HG03432 (cell line): Measurements from ENCODE around the gene VAV3.
"Not testable (repeated sequence)": the region's sequence is repeated elsewhere in the genome, so short reads cannot be mapped to it uniquely, and the experiment has no call there.

Experiments used
- ATAC-seq: cut with Tn5 transposase; IDR thresholded peaks from one replicate; pipeline ENCODE4 v1.9.1; 2021; ENCODE audit warnings: mild to moderate bottlenecking, moderate library complexity; ENCODE audit not compliant: unreplicated experiment

Gene VAV3

GRCh38 chr1:107844541-107845194 is 120.3 kb downstream of the VAV3 start:
- not testable (repeated sequence) for ATAC-seq

- no peak for ATAC-seq
Measured at GRCh38 chr1:107843989-107844388, 121.0 kb downstream of the VAV3 start.

GRCh38 chr1:107842241-107842640 is 122.7 kb downstream of the VAV3 start:
- no peak for ATAC-seq

- ATAC-seq, result no peak
Measured at GRCh38 chr1:107840725-107841124, 124.3 kb downstream of the VAV3 start.

GRCh38 chr1:107838056-107838455 is 126.9 kb downstream of the VAV3 start:
- no peak for ATAC-seq

- no peak for ATAC-seq
Measured at GRCh38 chr1:107835151-107835670, 129.8 kb downstream of the VAV3 start.

GRCh38 chr1:107833061-107833460 is 131.9 kb downstream of the VAV3 start:
- ATAC-seq, result no peak

- no peak for ATAC-seq
Measured at GRCh38 chr1:107831921-107832320, 133.1 kb downstream of the VAV3 start.

GRCh38 chr1:107830526-107830925 is 134.5 kb downstream of the VAV3 start:
- ATAC-seq, result no peak

GRCh38 chr1:107830075-107830474 is 134.9 kb downstream of the VAV3 start:
- no peak for ATAC-seq

- ATAC-seq, result no peak
Measured at GRCh38 chr1:107829036-107829770, 135.8 kb downstream of the VAV3 start.

GRCh38 chr1:107824946-107825345 is 140.0 kb downstream of the VAV3 start:
- ATAC-seq, result no peak

GRCh38 chr1:107821340-107821739 is 143.6 kb downstream of the VAV3 start:
- ATAC-seq, result no peak

GRCh38 chr1:107820801-107821200 is 144.2 kb downstream of the VAV3 start:
- no peak for ATAC-seq

GRCh38 chr1:107817935-107818334 is 147.0 kb downstream of the VAV3 start:
- ATAC-seq, result no peak

- ATAC-seq, result no peak
Measured at GRCh38 chr1:107817206-107817605, 147.8 kb downstream of the VAV3 start.

- no peak for ATAC-seq
Measured at GRCh38 chr1:107810291-107810951, 154.6 kb downstream of the VAV3 start.

GRCh38 chr1:107807855-107808254 is 157.1 kb downstream of the VAV3 start:
- no peak for ATAC-seq

GRCh38 chr1:107807405-107807804 is 157.6 kb downstream of the VAV3 start:
- ATAC-seq, result no peak

- no peak for ATAC-seq
Measured at GRCh38 chr1:107806902-107807301, 158.1 kb downstream of the VAV3 start.

GRCh38 chr1:107804741-107805140 is 160.2 kb downstream of the VAV3 start:
- no peak for ATAC-seq

GRCh38 chr1:107804134-107804533 is 160.8 kb downstream of the VAV3 start:
- no peak for ATAC-seq
